HG03103 (cell line): ENCODE data around the gene VASH2.
"Not testable (repeated sequence)": the region's sequence is repeated elsewhere in the genome, so short reads cannot be mapped to it uniquely, and the experiment has no call there.

Experiments
- ATAC-seq: cut with Tn5 transposase; IDR thresholded peaks from one replicate; pipeline ENCODE4 v1.9.1; 2021; ENCODE audit warnings: low read depth; ENCODE audit not compliant: unreplicated experiment

The VASH2 gene

DNA sequence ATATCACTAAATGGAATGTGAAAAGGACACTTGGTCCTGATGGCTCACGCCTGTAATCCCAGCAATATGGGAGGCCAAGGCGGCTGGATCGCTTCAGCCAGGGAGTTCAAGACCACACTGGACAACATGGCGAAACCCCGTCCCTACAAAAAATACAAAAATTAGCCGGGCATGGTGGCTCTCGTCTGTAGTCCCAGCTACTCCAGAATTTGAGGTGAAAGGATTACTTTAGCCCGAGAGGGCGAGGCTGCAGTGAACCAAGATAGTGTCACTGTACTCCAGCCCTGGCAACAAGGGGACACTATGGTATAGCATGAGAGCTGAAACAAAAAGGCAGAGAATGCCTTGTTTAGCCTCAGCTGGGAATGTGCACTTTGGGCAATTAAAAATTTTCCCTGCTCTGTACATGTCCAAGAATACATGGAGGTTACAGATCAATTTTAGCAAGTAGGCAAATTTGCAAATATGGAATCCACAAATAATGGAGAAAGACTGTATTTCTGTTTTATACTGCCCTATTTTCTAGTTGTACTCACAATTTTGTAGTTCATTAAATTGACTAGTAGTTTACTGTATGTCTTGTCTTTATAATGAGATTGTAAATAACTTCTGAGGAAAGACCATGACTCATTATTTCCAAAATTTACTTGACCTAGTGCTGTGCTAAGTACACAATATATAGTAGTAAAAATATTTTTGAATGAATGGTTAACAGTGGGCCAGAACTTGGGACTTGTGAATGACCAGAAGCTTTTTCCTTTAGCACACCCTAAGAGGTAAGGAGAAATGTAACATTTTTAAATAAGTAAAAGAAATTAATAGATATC lies 67.3 kb downstream of the VASH2 start:
- no peak for ATAC-seq

DNA sequence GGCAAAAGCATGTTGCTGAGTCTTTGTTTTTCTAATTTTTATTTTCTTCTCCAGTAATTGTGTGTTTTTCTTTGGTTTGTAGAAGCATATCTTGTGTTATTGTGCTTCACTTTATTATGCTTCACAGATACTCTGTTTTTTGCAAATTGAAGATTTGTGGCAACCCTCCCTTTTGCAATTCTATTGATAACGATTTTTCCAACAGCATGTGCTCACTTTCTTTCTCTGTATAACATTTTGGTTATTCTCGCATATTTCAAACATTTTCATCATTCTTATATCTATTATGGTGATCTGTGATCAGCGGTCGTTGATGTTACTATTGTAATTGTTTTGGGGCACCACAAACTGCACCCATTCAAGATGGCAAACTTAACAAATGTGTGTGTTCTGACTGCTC lies 69.1 kb downstream of the VASH2 start:
- no peak for ATAC-seq

DNA sequence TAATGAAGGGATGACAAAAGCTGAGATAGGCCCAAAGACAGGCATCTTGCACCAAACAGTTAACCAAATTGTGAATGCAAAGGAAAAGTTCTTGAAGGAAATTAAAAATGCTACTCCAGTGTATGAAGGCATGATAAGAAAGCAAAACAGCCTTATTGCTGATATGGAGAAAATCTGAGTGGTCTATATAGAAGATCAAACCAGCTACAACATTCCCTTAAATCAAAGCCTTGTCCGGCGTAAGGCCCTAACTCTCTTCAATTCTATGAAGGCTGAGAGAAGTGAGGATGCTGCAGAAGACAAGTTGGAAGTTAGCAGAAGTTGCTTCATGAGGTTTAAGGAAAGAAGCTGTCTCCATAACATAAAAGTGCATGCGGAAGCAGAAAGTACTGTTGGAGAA lies 69.7 kb downstream of the VASH2 start:
- no peak for ATAC-seq

DNA sequence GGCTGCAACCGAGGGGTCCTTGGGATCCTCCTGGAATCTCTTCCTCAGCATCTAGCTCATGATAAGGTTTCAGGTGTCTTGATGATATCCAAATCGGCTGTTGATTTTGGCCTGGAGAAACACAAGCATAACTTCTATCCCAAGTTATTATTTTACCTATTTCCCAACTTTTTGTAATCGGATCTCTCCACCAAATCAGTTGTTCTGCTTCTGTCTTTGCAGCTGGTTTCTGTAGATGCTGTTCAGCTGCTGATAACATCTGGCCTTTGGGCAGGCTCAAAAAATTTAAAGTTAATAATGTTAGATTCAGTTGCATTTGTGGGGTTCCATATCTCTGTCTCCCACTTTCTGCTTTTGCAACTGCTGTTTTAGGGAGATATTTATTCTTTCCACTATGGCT lies 76.7 kb downstream of the VASH2 start:
- ATAC-seq: not testable (repeated sequence)

DNA sequence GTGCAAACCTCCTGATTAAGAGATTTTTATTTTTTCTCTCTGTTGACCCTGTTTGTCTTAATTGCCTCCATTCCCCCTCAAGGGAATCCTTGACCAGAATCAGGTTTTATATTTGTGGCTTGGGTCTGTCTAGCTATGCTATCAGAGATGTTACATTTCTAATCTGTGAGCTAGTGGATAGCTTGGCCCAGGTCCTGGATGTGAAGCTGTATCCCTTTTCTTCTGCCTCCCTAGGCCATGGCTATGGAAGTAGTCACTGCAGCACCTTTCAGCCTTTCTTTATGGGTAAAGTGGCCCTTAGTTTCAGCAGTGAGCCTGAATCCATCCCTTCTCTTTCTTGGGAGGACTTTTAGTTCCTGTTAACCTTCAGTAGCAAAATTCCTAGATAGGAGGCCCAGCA lies 82.3 kb downstream of the VASH2 start:
- no peak for ATAC-seq

DNA sequence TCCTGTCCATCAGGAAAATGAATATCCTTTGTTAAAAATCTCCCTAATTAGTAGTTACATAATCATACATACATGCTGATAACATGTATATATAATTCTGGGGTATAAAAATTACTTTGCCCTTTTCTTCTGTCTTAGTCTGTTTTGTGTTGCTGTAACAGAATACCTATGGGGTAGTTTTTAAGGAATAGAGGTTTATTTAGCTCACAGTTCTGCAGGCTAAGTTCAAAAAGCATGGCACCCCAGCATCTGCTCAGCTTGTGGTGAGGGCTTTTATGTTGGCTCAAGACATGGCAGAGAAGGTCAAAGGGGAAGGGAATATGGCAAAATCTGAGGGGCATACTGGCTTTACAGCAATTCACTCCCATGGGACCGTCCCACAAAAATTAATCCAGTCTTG lies 84.4 kb downstream of the VASH2 start:
- no peak for ATAC-seq

DNA sequence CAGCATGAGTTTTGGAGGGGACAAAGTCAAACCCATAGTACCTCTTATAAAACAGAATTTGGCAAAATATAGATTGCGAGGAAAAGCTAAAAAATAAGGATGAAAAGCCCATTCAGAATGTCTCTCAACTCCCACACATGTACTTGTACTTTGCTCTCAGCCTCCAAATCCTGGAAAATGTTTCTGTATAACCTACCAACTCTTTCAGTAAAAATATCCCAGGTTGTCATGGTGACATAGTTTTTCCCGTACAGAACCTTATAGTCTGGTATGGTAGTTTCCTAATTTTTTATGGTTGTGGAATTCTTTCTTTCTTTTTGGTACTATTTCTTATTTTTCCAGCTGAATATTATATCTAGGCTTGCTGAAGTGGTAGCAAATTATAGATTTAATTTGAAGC lies 85.2 kb downstream of the VASH2 start:
- ATAC-seq: no peak
